CD14-positive monocyte (primary cell): ENCODE data around the gene PPP1R3C. TPM values are rescaled to one million over a fixed set of nuclear protein-coding genes. Genes with fewer than 3 reads are reported as not detected.

Experiments used
- DNase-seq, 3 donors: peaks; one replicate each; pipeline ENCODE4 v3.0.0-alpha.2; 2011 to 2022
- H2AFZ ChIP-seq: 2 replicates; pipeline ENCODE4 v1.6.0; 2012; ENCODE audit warnings: mild to moderate bottlenecking, low read depth, low read length, inconsistent platforms; ENCODE audit not compliant: insufficient read depth, poor library complexity, severe bottlenecking
- H3K27ac ChIP-seq, 2 donors: 1 replicate in 1 of 2; 2 replicates in 1 of 2; pipeline ENCODE4 v1.5.1; 2012 to 2013; ENCODE audit warnings: low read length in 2 of 2, control low read depth in 1 of 2, inconsistent platforms in 1 of 2, low read depth in 1 of 2, mild to moderate bottlenecking in 1 of 2
- H3K27me3 ChIP-seq, 2 donors: one replicate each; pipeline versions ENCODE4 v1.6.0 to v1.6.1; 2011 to 2013; ENCODE audit warnings: low read length in 2 of 2; ENCODE audit not compliant: control insufficient read depth in 2 of 2, insufficient read depth in 2 of 2
- H3K36me3 ChIP-seq, 2 donors: replicated peaks in 1 of 2; 1 replicate in 1 of 2; 2 replicates in 1 of 2; pipeline versions ENCODE4 v1.5.1 to v1.6.1; 2012 to 2013; ENCODE audit warnings: low read length in 2 of 2, control low read depth in 1 of 2, inconsistent platforms in 1 of 2, mild to moderate bottlenecking in 1 of 2; ENCODE audit not compliant: insufficient read depth in 2 of 2, control insufficient read depth in 1 of 2
- H3K4me1 ChIP-seq, 2 donors: 1 replicate in 1 of 2; 2 replicates in 1 of 2; pipeline versions ENCODE4 v1.5.1 to v1.6.1; 2012 to 2013; ENCODE audit warnings: low read length in 2 of 2, control low read depth in 1 of 2, inconsistent platforms in 1 of 2, mild to moderate bottlenecking in 1 of 2, moderate library complexity in 1 of 2; ENCODE audit not compliant: insufficient read depth in 2 of 2, control insufficient read depth in 1 of 2
- H3K4me2 ChIP-seq: replicated peaks from 2 replicates; pipeline ENCODE3; 2012; ENCODE audit warnings: low read length, moderate library complexity, mild to moderate bottlenecking; ENCODE audit not compliant: poor library complexity, severe bottlenecking; ENCODE audit errors: extremely low read depth
- H3K4me3 ChIP-seq, 3 experiments: fragments of 200-600 bp in 1 of 3; sonication (generic) in 1 of 3; replicated peaks in 1 of 3; 1 replicate in 2 of 3; 2 replicates in 1 of 3; pipeline ENCODE4 v1.5.1; 2011 to 2013; ENCODE audit warnings: low read length in 3 of 3, mild to moderate bottlenecking in 3 of 3, control low read depth in 2 of 3, low read depth in 2 of 3, inconsistent platforms in 1 of 3, moderate library complexity in 1 of 3
- H3K79me2 ChIP-seq: 2 replicates; pipeline ENCODE4 v1.6.0; 2012; ENCODE audit warnings: mild to moderate bottlenecking, control low read depth, inconsistent platforms, low read length, moderate library complexity; ENCODE audit not compliant: insufficient read depth
- H3K9ac ChIP-seq: 2 replicates; pipeline ENCODE4 v1.6.0; 2017; ENCODE audit warnings: low read length, mild to moderate bottlenecking; ENCODE audit not compliant: insufficient read depth, poor library complexity, severe bottlenecking
- H3K9me3 ChIP-seq, 2 donors: replicated peaks in 1 of 2; 1 replicate in 1 of 2; 2 replicates in 1 of 2; pipeline versions ENCODE4 v1.5.1 to v1.6.1; 2012 to 2013; ENCODE audit warnings: low read length in 2 of 2, control low read depth in 1 of 2; ENCODE audit not compliant: control insufficient read depth in 1 of 2, insufficient read depth in 1 of 2
- H4K20me1 ChIP-seq: 2 replicates; pipeline ENCODE4 v1.6.0; 2012; ENCODE audit warnings: mild to moderate bottlenecking, low read length, control low read depth, moderate library complexity; ENCODE audit not compliant: insufficient read depth
- H3K27ac Mint-ChIP-seq, 7 donors: one replicate each; pipeline ENCODE4 v1.8.0; 2020; ENCODE audit warnings: mild to moderate bottlenecking in 7 of 7, mixed read lengths in 7 of 7, moderate library complexity in 6 of 7, inconsistent platforms in 2 of 7
- H3K27me3 Mint-ChIP-seq, 3 donors: one replicate each; pipeline ENCODE4 v1.8.0; 2021 to 2022; ENCODE audit warnings: low read depth in 3 of 3, mild to moderate bottlenecking in 3 of 3, mixed read lengths in 3 of 3, moderate library complexity in 3 of 3, inconsistent platforms in 1 of 3
- H3K36me3 Mint-ChIP-seq, 2 donors: one replicate each; pipeline ENCODE4 v1.8.0; 2020; ENCODE audit warnings: mixed read lengths in 2 of 2, inconsistent platforms in 1 of 2, mild to moderate bottlenecking in 1 of 2
- H3K4me1 Mint-ChIP-seq: one replicate; pipeline ENCODE4 v1.8.0; 2020; ENCODE audit warnings: mild to moderate bottlenecking, mixed read lengths
- H3K4me3 Mint-ChIP-seq, 2 donors: one replicate each; pipeline ENCODE4 v1.8.0; 2020; ENCODE audit warnings: mild to moderate bottlenecking in 2 of 2, mixed read lengths in 2 of 2, moderate library complexity in 1 of 2
- H3K9me3 Mint-ChIP-seq, 7 donors: one replicate each; pipeline ENCODE4 v1.8.0; 2020 to 2022; ENCODE audit warnings: mixed read lengths in 7 of 7, mild to moderate bottlenecking in 6 of 7, moderate library complexity in 6 of 7, inconsistent platforms in 2 of 7
- CTCF ChIP-seq: fragments of 200-600 bp; IDR thresholded peaks from one replicate; pipeline ENCODE4 v1.8.0; 2022; ENCODE audit warnings: antibody characterized with exemption, mild to moderate bottlenecking
- WGBS: methylation state at CpG from one replicate; pipeline ENCODE4 v1.1.5; 2013; ENCODE audit warnings: missing lambda C conversion rate; ENCODE audit not compliant: insufficient coverage; 5-methylcytosine and 5-hydroxymethylcytosine counted together
- intact Hi-C, 2 donors: fragments of 100-400 bp; cut with micrococcal nuclease; formaldehyde crosslinking; loops; one replicate each; pipeline versions ENCODE4 v1.15.0 to v1.15.1; 2023
- polyA plus RNA-seq, 3 donors: library from polyadenylated mRNA; depleted of rRNA in 1 of 3; unstranded in 2 of 3; stranded (reverse) in 1 of 3; fragments of 300-500 nt in 2 of 3; fragments of >200 nt in 1 of 3; fragmentation: Illumina TruSeq in 2 of 3; gene quantifications; 1 replicate in 2 of 3; 2 replicates in 1 of 3; pipeline ENCODE4 v1.2.3, GENCODE V29; 2012 to 2021

PPP1R3C gene
- polyA plus RNA-seq, 3 donors, result not detected

GRCh38 chr10:91630625-91631024 is 2.2 kb downstream of the PPP1R3C start:
- peaks cover 0 to 7% of the 10 kb centered on the region in 2 donors for H3K9me3 ChIP-seq
- Mint-ChIP-seq H3K4me1 (peaks cover 8% of the 10 kb centered on the region), H3K36me3 (peaks cover 0 to 3% of the 10 kb centered on the region in 2 donors), H3K9me3 (peaks cover 0 to 7% (median 4%) of the 10 kb centered on the region in 7 donors), H3K4me3 (no peak overlapping the region), H3K27ac (no peak overlapping the region), H3K27me3 (peaks cover 33 to 45% (median 36%) of the 10 kb centered on the region in 3 donors)
- DNase-seq, result no peak
- 90% methylated on average over 8 of the region's 10 CpGs for WGBS
- H3K36me3 ChIP-seq, result no peaks in the 10 kb centered on the region
- peaks cover 36 to 47% of the 10 kb centered on the region in 2 donors for H3K27me3 ChIP-seq
- no peak overlapping the region for H3K9ac ChIP-seq
- H3K4me2 ChIP-seq, result no peak overlapping the region
- H3K79me2 ChIP-seq, result no peaks in the 10 kb centered on the region
- H3K27ac ChIP-seq, result no peak overlapping the region
- no peak for TF ChIP-seq CTCF
- peaks cover 10 to 12% of the 10 kb centered on the region in 2 donors for H3K4me1 ChIP-seq
- no peak overlapping the region for H2AFZ ChIP-seq
- H3K4me3 ChIP-seq, result no peak overlapping the region
- H4K20me1 ChIP-seq, result no peaks in the 10 kb centered on the region
- intact Hi-C loops, result no loop called here

- Mint-ChIP-seq H3K27me3 (peaks cover 33 to 44% (median 36%) of the 10 kb centered on the region in 3 donors), H3K9me3 (peaks cover 0 to 9% (median 5%) of the 10 kb centered on the region in 7 donors), H3K27ac (no peak overlapping the region), H3K4me3 (no peak overlapping the region), H3K4me1 (peaks cover 8% of the 10 kb centered on the region), H3K36me3 (peaks cover 0 to 3% of the 10 kb centered on the region in 2 donors)
- no peaks in the 10 kb centered on the region for H4K20me1 ChIP-seq
- no peak overlapping the region for H3K27ac ChIP-seq
- no peak overlapping the region for H2AFZ ChIP-seq
- H3K79me2 ChIP-seq, result no peaks in the 10 kb centered on the region
- no peak overlapping the region for H3K9ac ChIP-seq
- no peak for TF ChIP-seq CTCF
- H3K4me3 ChIP-seq, result no peak overlapping the region
- 96% methylated on average over 6 of the region's 11 CpGs for WGBS
- peaks cover 35 to 45% of the 10 kb centered on the region in 2 donors for H3K27me3 ChIP-seq
- H3K4me1 ChIP-seq, result peaks cover 10 to 12% of the 10 kb centered on the region in 2 donors
- peaks cover 0 to 7% of the 10 kb centered on the region in 2 donors for H3K9me3 ChIP-seq
- no peaks in the 10 kb centered on the region for H3K36me3 ChIP-seq
- DNase-seq, result no peak
- H3K4me2 ChIP-seq, result no peak overlapping the region
- intact Hi-C loops, result no loop called here
Measured at GRCh38 chr10:91629715-91630549, 2.9 kb downstream of the PPP1R3C start.
